ENCODE results near the gene S1PR4. TPM values are rescaled to one million over a fixed set of nuclear protein-coding genes. Genes with fewer than 3 reads are reported as not detected.
"Not testable (repeated sequence)": the region's sequence is repeated elsewhere in the genome, so short reads cannot be mapped to it uniquely, and the experiment has no call there.

S1PR4 gene
- total RNA-seq, 1 donor from 2014 or later: not detected

- no peak for TF ChIP-seq CTCF (IDR thresholded peaks at IDR 0.05; ENCODE audit: insufficient read depth, low read length, poor library complexity, severe bottlenecking)
- Histone ChIP-seq H3K36me3 (ENCODE audit: control insufficient read depth, insufficient read depth, low read length) (no peaks in the 10 kb centered on the region), H3K4me3 (ENCODE audit: low read depth, low read length) (no peak overlapping the region), H3K27me3 (ENCODE audit: control insufficient read depth, insufficient read depth, low read length) (no peaks in the 10 kb centered on the region)
- no peak for DNase-seq (ENCODE audit: low read depth)
Observed at GRCh38 chr19:3187662-3188511, 9.3 kb downstream of the S1PR4 start.

- H3K36me3 ChIP-seq (ENCODE audit: control insufficient read depth, insufficient read depth, low read length): no peaks in the 10 kb centered on the region
- no peak for TF ChIP-seq CTCF (IDR thresholded peaks at IDR 0.05; ENCODE audit: insufficient read depth, low read length, poor library complexity, severe bottlenecking)
- no peak overlapping the region for H3K4me3 ChIP-seq (ENCODE audit: low read depth, low read length)
- DNase-seq (ENCODE audit: low read depth): no peak
- H3K27me3 ChIP-seq (ENCODE audit: control insufficient read depth, insufficient read depth, low read length): no peaks in the 10 kb centered on the region
Observed at GRCh38 chr19:3188627-3189596, 10.3 kb downstream of the S1PR4 start.

DNA sequence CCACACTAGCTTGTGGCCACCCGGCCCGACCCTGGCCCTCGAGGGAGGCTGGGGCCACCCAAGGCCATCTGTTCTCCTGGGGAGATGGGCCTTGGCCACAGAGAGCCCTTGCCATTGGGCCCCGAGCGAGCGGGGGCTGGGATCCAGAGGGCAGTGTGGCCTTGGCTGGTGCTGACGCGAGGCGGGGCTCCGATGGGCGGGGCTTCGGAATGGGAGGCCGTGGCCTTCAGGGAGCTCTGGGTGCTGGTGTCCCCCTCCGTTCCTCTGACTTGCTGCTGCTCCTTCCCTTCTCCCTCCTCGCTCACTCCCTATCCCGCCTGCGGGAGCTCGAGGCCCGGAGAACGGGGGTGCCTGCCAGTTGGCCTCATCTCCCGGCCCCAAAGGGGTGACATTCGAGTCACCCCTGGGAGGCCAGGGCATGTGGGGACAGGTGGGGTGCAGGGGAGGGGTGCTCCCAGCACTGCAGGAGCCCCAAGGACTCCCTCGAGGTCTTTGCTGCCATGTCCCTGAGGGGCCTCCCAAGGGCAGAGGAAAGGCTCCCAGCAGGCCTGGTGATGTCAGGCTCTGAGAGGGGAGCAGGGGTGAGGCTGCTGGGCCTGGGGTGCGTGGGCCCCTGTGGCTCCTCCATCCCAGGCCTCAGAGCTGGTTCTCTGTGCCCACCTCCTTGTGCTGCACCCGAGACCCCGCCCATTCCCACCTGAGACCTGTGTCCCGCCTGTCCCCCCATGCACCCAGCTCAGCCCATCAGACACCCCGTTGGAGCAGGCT is 11.3 kb downstream of the S1PR4 start:
- no peaks in the 10 kb centered on the region for H3K36me3 ChIP-seq (ENCODE audit: control insufficient read depth, insufficient read depth, low read length)
- no peaks in the 10 kb centered on the region for H3K27me3 ChIP-seq (ENCODE audit: control insufficient read depth, insufficient read depth, low read length)
- TF ChIP-seq CTCF (IDR thresholded peaks at IDR 0.05; ENCODE audit: insufficient read depth, low read length, poor library complexity, severe bottlenecking): no peak
- DNase-seq (ENCODE audit: low read depth): no peak
- H3K4me3 ChIP-seq (ENCODE audit: low read depth, low read length): no peak overlapping the region

DNA sequence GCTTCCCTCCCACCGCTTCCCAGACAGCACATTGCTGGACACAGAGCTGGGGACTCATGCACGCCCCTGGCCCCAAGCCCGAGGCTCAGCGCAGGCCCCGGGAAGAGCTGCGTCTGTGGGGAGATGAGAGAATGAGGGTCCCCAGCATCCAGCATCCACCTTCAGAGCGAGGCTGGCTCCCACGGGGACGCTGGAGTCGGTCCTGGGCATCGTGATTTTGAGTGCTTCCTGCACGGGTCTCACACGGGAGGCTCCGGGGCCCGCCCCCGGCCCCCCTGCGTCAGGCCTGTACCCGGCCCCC is 11.9 kb downstream of the S1PR4 start:
- no peaks in the 10 kb centered on the region for H3K27me3 ChIP-seq (ENCODE audit: control insufficient read depth, insufficient read depth, low read length)
- DNase-seq (ENCODE audit: low read depth): no peak
- no peak overlapping the region for H3K4me3 ChIP-seq (ENCODE audit: low read depth, low read length)
- no peak for TF ChIP-seq CTCF (IDR thresholded peaks at IDR 0.05; ENCODE audit: insufficient read depth, low read length, poor library complexity, severe bottlenecking)
- H3K36me3 ChIP-seq (ENCODE audit: control insufficient read depth, insufficient read depth, low read length): no peaks in the 10 kb centered on the region

DNA sequence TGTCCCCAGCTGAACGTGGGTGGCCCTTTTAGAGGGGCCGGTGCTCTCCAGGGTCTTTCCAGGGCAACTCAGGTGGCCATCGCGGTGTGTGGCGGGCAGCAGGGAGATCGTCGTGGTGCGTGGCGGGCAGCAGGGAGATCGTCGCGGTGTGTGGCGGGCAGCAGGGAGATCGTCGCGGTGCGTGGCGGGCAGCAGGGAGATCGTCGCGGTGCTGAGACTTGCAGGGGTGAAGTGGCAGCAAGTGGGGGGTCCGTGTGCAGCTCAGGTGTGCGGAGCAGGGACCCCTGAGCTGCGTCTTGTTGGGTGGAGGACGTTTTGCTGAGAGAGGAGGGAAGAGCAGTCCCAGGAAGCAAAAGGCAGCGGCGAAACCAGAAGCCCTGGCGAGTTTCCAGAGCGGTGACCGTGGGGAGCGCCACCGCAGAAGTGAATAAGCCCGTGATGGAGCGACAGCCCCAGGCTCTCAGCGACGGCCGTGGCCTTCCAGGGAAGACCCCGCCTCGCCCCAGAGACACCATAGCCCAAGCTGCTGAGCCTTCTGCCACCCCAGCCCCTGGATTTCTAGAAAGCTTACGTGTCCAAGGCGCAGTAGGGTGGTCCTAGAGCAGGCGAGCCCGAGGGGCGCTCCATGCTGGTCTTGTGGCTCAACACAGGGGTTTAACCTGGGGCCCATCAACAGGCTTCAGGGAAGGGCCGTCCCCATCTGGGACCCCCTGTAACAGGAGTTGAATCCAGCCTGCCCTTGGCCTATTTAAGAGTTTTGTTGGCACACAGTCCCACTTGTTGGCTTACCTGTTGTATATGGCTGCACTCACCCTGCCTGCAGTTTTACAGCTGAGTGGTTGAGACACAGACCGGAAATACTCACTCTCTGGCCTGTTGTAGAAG is 12.6 kb downstream of the S1PR4 start:
- Histone ChIP-seq H3K36me3 (ENCODE audit: control insufficient read depth, insufficient read depth, low read length) (no peaks in the 10 kb centered on the region), H3K27me3 (ENCODE audit: control insufficient read depth, insufficient read depth, low read length) (no peaks in the 10 kb centered on the region)
- TF ChIP-seq CTCF (IDR thresholded peaks at IDR 0.05; ENCODE audit: insufficient read depth, low read length, poor library complexity, severe bottlenecking): no peak

DNA sequence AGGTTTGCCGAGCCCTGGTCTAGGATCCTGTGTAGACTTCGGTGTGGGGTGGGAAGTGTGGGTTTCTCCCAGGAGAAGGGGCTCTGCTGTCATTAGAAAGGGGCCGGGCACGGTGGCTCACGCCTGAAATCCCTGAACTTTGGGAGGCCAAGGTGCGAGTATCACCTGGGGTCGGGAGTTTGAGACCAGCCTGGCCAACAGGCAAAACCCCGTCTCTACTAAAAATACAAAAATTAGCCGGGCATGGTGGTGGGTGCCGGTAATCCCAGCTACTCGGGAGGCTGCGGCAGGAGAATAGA is 13.2 kb downstream of the S1PR4 start:
- not testable (repeated sequence) for H3K27me3 ChIP-seq (ENCODE audit: control insufficient read depth, insufficient read depth, low read length); H3K36me3 ChIP-seq (ENCODE audit: control insufficient read depth, insufficient read depth, low read length); DNase-seq (ENCODE audit: low read depth); H3K4me3 ChIP-seq (ENCODE audit: low read depth, low read length)

More for the DNA sequence above, 12.6 kb downstream of the S1PR4 start:
- DNase-seq (ENCODE audit: low read depth): no peak
- no peak overlapping the region for H3K4me3 ChIP-seq (ENCODE audit: low read depth, low read length)
